ENCODE measurements around the gene MUC3A. TPM values are rescaled to one million over a fixed set of nuclear protein-coding genes. Genes with fewer than 3 reads are reported as not detected.

Gene MUC3A
- total RNA-seq, 1 donor from 2014 or later: not detected

Small RNA genes within 50 kb of the gene (small RNA-seq; reads per million reads assigned to genes)
- not detected for gene RN7SL549P (ENCODE audit: low replicate concordance)
- gene RPS29P15 (ENCODE audit: low replicate concordance): not detected

Other genes starting within 250 kb of the MUC3A start
- gene POP7, start 243.4 kb upstream of the MUC3A start, total RNA-seq: 23.9 TPM
- not detected for gene EPO, start 229.1 kb upstream of the MUC3A start, total RNA-seq
- gene ZAN, start 215.9 kb upstream of the MUC3A start, total RNA-seq: not detected
- gene EPHB4, start 122.0 kb upstream of the MUC3A start, total RNA-seq: 54.6 TPM
- gene SLC12A9, start 96.8 kb upstream of the MUC3A start, total RNA-seq: 12.2 TPM
- gene TRIP6, start 82.1 kb upstream of the MUC3A start, total RNA-seq: 36.5 TPM
- gene SRRT, start 74.4 kb upstream of the MUC3A start, total RNA-seq: 42.6 TPM
- gene UFSP1, start 59.8 kb upstream of the MUC3A start, total RNA-seq: 1.2 TPM
- gene ACHE, start 53.6 kb upstream of the MUC3A start, total RNA-seq: 9.8 TPM
- gene MUC12, start 20.0 kb downstream of the MUC3A start, total RNA-seq: not detected
- not detected for gene MUC17, start 70.5 kb downstream of the MUC3A start, total RNA-seq
- gene TRIM56, start 135.9 kb downstream of the MUC3A start, total RNA-seq: 10.1 TPM
- gene SERPINE1, start 177.6 kb downstream of the MUC3A start, total RNA-seq: 18.1 TPM
- 51.2 TPM for gene AP1S1, start 204.9 kb downstream of the MUC3A start, total RNA-seq
- 0.10 TPM for gene VGF, start 216.0 kb downstream of the MUC3A start, total RNA-seq
- gene NAT16, start 230.8 kb downstream of the MUC3A start, total RNA-seq: not detected

All from skin of body (tissue), 2 donors.